CD4-positive, alpha-beta T cell (primary cell): ENCODE results near the gene SORCS2. TPM values are rescaled to one million over a fixed set of nuclear protein-coding genes. Genes with fewer than 3 reads are reported as not detected.

Source experiments
- ATAC-seq: fragments of 200-7000 bp; cut with Tn5 transposase; one replicate; pipeline ENCODE4 v1.10.0; 2022; ENCODE audit warnings: mild to moderate bottlenecking; ENCODE audit not compliant: poor library complexity
- CTCF ChIA-PET: fragments of 350-600 bp; sonication (Branson Sonifier 250); formaldehyde crosslinking; loops from one replicate; lab custom pipeline; 2021; ENCODE audit warnings: antibody characterized with exemption, inconsistent platforms; lab: Charles Lee
- POLR2A ChIA-PET: fragments of 350-600 bp; sonication (Branson Sonifier 250); formaldehyde crosslinking; loops from one replicate; lab custom pipeline; 2021; ENCODE audit warnings: antibody characterized with exemption, inconsistent platforms; lab: Charles Lee
- DNase-seq, 14 experiments: peaks; one replicate each; pipeline ENCODE4 v3.0.0-alpha.2; 2013 to 2020; ENCODE audit warnings: mixed read lengths in 2 of 14
- H3K27ac ChIP-seq, 2 donors: one replicate each; pipeline versions ENCODE4 v1.5.1 to v1.7.0; 2013; ENCODE audit warnings: low read length in 2 of 2, low read depth in 1 of 2, mild to moderate bottlenecking in 1 of 2
- H3K27me3 ChIP-seq, 2 experiments: 1 replicate in 1 of 2; 2 replicates in 1 of 2; pipeline versions ENCODE4 v1.6.1 to v1.7.0; 2013; ENCODE audit warnings: low read length in 2 of 2, control low read depth in 1 of 2, mild to moderate bottlenecking in 1 of 2, moderate library complexity in 1 of 2; ENCODE audit not compliant: insufficient read depth in 2 of 2, control insufficient read depth in 1 of 2
- H3K36me3 ChIP-seq: one replicate; pipeline ENCODE4 v1.6.1; 2013; ENCODE audit warnings: low read length, control low read depth; ENCODE audit not compliant: insufficient read depth
- H3K4me1 ChIP-seq: one replicate; pipeline ENCODE4 v1.6.1; 2013; ENCODE audit warnings: low read length, control low read depth; ENCODE audit not compliant: insufficient read depth
- H3K4me3 ChIP-seq: one replicate; pipeline ENCODE4 v1.5.1; 2013; ENCODE audit warnings: mild to moderate bottlenecking, low read length, moderate library complexity
- H3K9me3 ChIP-seq, 2 experiments: 1 replicate in 1 of 2; 2 replicates in 1 of 2; pipeline versions ENCODE4 v1.6.1 to v1.7.0; 2013; ENCODE audit warnings: low read length in 2 of 2, mild to moderate bottlenecking in 2 of 2, control low read depth in 1 of 2, moderate library complexity in 1 of 2; ENCODE audit not compliant: control insufficient read depth in 1 of 2, insufficient read depth in 1 of 2
- H3K27ac Mint-ChIP-seq: one replicate; pipeline ENCODE4 v1.8.0; 2020; ENCODE audit warnings: mixed read lengths
- H3K27me3 Mint-ChIP-seq: one replicate; pipeline ENCODE4 v1.8.0; 2021; ENCODE audit warnings: mixed read lengths
- H3K36me3 Mint-ChIP-seq: one replicate; pipeline ENCODE4 v1.8.0; 2021; ENCODE audit warnings: low read depth, mixed read lengths
- H3K4me1 Mint-ChIP-seq: one replicate; pipeline ENCODE4 v1.8.0; 2021; ENCODE audit warnings: low read depth, mixed read lengths
- H3K4me3 Mint-ChIP-seq: one replicate; pipeline ENCODE4 v1.8.0; 2020; ENCODE audit warnings: mild to moderate bottlenecking, mixed read lengths
- H3K9me3 Mint-ChIP-seq: one replicate; pipeline ENCODE4 v1.8.0; 2020; ENCODE audit warnings: mixed read lengths
- intact Hi-C, 2 experiments: fragments of 100-400 bp; cut with DNase I in 1 of 2; cut with micrococcal nuclease in 1 of 2; formaldehyde crosslinking; loops; one replicate each; pipeline versions ENCODE4 v1.15.1 to v1.9.0; 2023 to 2025; cut with DNase I, micrococcal nuclease
- total RNA-seq, 174 experiments: library from RNA in 2 of 174; stranded (reverse) in 2 of 174; gene quantifications; one replicate each; pipeline ENCODE4 v1.2.3 and lab custom pipeline; 2021 to 2026
- TF ChIP-seq, protein P1 (sequence below): fragments of 200-600 bp; IDR thresholded peaks from one replicate; pipeline ENCODE4 v1.8.0; 2022; ENCODE audit warnings: antibody characterized with exemption, mild to moderate bottlenecking

Gene SORCS2
- total RNA-seq, 2 experiments from 2014 or later = not detected

DNA sequence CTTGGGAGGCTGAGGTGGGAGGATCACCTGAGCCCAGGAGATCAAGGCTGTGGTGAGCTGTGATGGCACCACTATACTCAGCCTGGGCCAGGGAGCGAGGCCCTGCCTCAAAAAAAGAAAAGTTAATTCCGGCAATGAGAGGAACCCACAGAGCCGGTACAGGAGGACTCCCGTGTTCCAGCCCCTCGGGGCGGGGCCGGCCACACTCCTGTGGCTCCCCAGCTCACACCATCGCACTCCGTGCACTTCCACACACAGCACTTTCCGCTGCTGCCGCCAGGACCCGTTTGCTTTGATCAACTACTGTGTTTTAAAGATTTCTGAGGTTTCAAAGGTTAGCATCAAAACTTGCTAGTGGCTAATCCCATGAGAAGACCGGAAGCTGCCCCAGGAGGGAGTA, 575.6 kb downstream of the SORCS2 start:
- ATAC-seq = no peak
- no peaks in the 10 kb centered on the region for H3K27me3 Mint-ChIP-seq
- ChIA-PET POLR2A (interaction anchor here (0.6 kb wide), 1 partner anchor 12 kb away, joined by 3 read pairs; no protein-coding TSS in a partner anchor), CTCF (no interaction called here)
- H3K27ac Mint-ChIP-seq = no peak overlapping the region
- H3K9me3 Mint-ChIP-seq = no peaks in the 10 kb centered on the region
- TF ChIP-seq, protein P1, sequence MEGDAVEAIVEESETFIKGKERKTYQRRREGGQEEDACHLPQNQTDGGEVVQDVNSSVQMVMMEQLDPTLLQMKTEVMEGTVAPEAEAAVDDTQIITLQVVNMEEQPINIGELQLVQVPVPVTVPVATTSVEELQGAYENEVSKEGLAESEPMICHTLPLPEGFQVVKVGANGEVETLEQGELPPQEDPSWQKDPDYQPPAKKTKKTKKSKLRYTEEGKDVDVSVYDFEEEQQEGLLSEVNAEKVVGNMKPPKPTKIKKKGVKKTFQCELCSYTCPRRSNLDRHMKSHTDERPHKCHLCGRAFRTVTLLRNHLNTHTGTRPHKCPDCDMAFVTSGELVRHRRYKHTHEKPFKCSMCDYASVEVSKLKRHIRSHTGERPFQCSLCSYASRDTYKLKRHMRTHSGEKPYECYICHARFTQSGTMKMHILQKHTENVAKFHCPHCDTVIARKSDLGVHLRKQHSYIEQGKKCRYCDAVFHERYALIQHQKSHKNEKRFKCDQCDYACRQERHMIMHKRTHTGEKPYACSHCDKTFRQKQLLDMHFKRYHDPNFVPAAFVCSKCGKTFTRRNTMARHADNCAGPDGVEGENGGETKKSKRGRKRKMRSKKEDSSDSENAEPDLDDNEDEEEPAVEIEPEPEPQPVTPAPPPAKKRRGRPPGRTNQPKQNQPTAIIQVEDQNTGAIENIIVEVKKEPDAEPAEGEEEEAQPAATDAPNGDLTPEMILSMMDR = no peak
- H3K4me1 ChIP-seq = peaks cover 12% of the 10 kb centered on the region
- H3K4me3 ChIP-seq = no peak overlapping the region
- DNase-seq = no peak
- intact Hi-C loops = no loop called here
- H3K36me3 ChIP-seq = peaks cover 11% of the 10 kb centered on the region
- peaks cover 48% of the 10 kb centered on the region for H3K36me3 Mint-ChIP-seq
- H3K27ac ChIP-seq = no peak overlapping the region
- no peaks in the 10 kb centered on the region for H3K9me3 ChIP-seq
- H3K4me3 Mint-ChIP-seq = no peak overlapping the region
- H3K4me1 Mint-ChIP-seq = peaks cover 22% of the 10 kb centered on the region
- no peaks in the 10 kb centered on the region for H3K27me3 ChIP-seq

DNA sequence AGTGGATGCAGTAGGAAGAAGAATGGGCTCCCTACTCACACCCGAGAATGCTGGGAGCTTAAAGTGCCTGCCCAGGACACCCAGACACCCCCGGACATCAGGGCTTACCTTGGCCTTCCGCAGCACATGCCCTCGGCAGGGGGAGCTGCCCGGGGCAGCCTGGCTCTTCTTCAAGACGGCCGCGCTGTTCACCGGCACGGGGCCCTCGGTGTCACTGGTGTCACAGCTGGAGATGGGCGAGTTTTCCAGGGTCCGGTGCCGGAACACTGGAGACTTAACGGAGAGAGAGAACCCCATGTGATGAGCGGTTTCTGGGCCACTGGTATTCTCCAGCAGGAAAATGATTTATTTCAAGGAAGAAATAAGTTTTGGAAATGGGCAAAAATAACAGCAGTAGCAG, 576.4 kb downstream of the SORCS2 start:
- Mint-ChIP-seq H3K4me3 (no peak overlapping the region), H3K36me3 (peaks cover 49% of the 10 kb centered on the region)
- CTCF ChIA-PET = no interaction called here

DNA sequence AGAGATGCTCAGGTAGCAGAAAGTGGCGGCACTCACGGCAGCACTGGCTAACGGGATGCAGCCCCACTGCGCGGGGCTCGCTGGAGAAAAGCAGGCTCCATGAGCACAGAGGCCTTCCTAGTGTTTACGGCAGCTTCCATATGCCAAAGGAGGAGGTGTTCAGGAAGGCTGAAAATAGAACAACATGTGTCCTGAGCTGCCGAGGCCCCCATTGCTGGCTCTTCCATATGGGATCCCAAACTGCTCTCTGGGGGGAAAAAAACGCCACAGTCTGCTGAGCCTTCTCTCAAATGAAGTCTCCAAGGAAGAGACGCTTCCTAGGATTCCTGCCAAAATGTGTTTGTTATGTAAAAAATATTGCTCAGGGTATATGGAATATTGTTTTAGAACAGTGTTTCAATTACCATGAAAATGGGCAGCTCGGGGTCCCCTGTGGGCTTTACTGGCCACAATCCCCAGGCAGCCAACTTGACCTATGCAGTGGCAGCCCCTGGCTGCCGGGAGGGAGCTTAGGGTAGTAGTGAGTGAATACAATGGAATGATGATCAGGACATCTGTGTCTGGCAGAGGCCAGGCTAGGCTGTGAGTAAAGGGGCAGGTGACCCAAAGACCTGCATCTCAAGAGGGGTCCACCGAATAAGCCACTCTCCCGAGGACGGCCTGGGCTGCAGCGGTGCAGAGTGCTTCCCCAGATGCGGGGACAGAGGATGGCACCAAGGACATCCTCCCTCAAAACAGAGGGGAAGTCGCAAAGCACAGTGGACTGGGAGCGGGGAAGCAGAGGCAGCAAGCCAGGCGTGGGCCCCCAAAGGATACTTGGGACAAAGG, 577.3 kb downstream of the SORCS2 start:
- no peak overlapping the region for H3K27ac Mint-ChIP-seq
- peaks cover 12% of the 10 kb centered on the region for H3K4me1 ChIP-seq
- no peak for DNase-seq
- CTCF ChIA-PET = interaction anchor here (1.3 to 1.8 kb wide), 2 partner anchors 10 to 33 kb away, joined by 4 to 6 read pairs; no protein-coding TSS in a partner anchor
- no peak for ATAC-seq
- no peaks in the 10 kb centered on the region for H3K9me3 ChIP-seq
- no peak overlapping the region for H3K4me3 ChIP-seq
- H3K27ac ChIP-seq = no peak overlapping the region
- peaks cover 22% of the 10 kb centered on the region for H3K4me1 Mint-ChIP-seq
- no peaks in the 10 kb centered on the region for H3K27me3 Mint-ChIP-seq
- intact Hi-C loops = no loop called here
- no peaks in the 10 kb centered on the region for H3K27me3 ChIP-seq
- TF ChIP-seq, protein P1 = no peak
- peaks cover 22% of the 10 kb centered on the region for H3K36me3 ChIP-seq
- peaks cover 56% of the 10 kb centered on the region for H3K36me3 Mint-ChIP-seq
- POLR2A ChIA-PET = no interaction called here
- H3K9me3 Mint-ChIP-seq = no peaks in the 10 kb centered on the region
- H3K4me3 Mint-ChIP-seq = no peak overlapping the region

More for the DNA sequence above, 576.4 kb downstream of the SORCS2 start:
- H3K9me3 ChIP-seq = no peaks in the 10 kb centered on the region
- H3K4me3 ChIP-seq = no peak overlapping the region
- POLR2A ChIA-PET = no interaction called here
- Mint-ChIP-seq H3K4me1 (peaks cover 22% of the 10 kb centered on the region), H3K9me3 (no peaks in the 10 kb centered on the region), H3K27ac (no peak overlapping the region), H3K27me3 (no peaks in the 10 kb centered on the region)
- H3K4me1 ChIP-seq = peaks cover 12% of the 10 kb centered on the region
- no peak overlapping the region for H3K27ac ChIP-seq
- no peak for ATAC-seq
- TF ChIP-seq, protein P1 = no peak
- DNase-seq = no peak
- intact Hi-C loops = no loop called here
- H3K27me3 ChIP-seq = no peaks in the 10 kb centered on the region
- peaks cover 17% of the 10 kb centered on the region for H3K36me3 ChIP-seq
